OCI-LY3 (cell line): ENCODE data around the gene CD79B.

Experiments used
- EZH2phosphoT487 ChIP-seq: fragments of 200-600 bp; shearing (Covaris generic); IDR thresholded peaks from 2 replicates; pipeline ENCODE4 v1.6.1; 2018; ENCODE audit warnings: antibody characterized with exemption, mixed run types, low read depth
- TF ChIP-seq, protein P1 (sequence below): fragments of 200-600, 300-600 bp; sonication (generic); IDR thresholded peaks from 2 replicates; pipeline ENCODE4 v1.5.1; 2014; ENCODE audit warnings: antibody characterized with exemption, low read length, low read depth

DNA sequence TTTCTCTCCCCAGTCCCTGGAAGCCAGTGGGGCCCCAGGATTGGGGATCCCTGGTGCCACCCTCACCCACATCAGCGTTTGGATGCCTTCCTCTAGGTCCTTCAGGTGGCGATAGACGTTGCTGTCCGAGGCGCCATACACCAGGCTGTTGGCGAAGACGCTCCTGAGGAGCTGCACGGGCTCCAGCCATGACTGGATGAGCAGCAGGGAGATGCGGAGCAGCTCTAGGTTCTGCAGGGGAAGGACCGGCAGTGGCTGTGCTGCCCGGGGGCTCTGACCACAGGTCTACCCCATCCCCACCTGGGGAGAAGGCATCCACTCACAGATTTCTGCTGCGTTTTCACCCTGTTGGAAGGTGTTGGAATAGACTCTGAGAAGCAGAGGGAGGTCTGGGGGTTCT, 51.4 kb downstream of the CD79B start:
- TF ChIP-seq, protein P1, sequence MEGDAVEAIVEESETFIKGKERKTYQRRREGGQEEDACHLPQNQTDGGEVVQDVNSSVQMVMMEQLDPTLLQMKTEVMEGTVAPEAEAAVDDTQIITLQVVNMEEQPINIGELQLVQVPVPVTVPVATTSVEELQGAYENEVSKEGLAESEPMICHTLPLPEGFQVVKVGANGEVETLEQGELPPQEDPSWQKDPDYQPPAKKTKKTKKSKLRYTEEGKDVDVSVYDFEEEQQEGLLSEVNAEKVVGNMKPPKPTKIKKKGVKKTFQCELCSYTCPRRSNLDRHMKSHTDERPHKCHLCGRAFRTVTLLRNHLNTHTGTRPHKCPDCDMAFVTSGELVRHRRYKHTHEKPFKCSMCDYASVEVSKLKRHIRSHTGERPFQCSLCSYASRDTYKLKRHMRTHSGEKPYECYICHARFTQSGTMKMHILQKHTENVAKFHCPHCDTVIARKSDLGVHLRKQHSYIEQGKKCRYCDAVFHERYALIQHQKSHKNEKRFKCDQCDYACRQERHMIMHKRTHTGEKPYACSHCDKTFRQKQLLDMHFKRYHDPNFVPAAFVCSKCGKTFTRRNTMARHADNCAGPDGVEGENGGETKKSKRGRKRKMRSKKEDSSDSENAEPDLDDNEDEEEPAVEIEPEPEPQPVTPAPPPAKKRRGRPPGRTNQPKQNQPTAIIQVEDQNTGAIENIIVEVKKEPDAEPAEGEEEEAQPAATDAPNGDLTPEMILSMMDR = no peak
- TF ChIP-seq EZH2phosphoT487 = no peak
